KG1 (cell line): ENCODE data around the gene AHRR.
A peak's percentile ranks its signal among the peaks of the same experiment; 100 is the strongest.
"Not testable (repeated sequence)": the region's sequence is repeated elsewhere in the genome, so short reads cannot be mapped to it uniquely, and the experiment has no call there.

Experiments used
- DNase-seq: peaks from one replicate; lab custom pipeline; 2025; lab: John Stamatoyannopoulos, UW

The AHRR gene

DNA sequence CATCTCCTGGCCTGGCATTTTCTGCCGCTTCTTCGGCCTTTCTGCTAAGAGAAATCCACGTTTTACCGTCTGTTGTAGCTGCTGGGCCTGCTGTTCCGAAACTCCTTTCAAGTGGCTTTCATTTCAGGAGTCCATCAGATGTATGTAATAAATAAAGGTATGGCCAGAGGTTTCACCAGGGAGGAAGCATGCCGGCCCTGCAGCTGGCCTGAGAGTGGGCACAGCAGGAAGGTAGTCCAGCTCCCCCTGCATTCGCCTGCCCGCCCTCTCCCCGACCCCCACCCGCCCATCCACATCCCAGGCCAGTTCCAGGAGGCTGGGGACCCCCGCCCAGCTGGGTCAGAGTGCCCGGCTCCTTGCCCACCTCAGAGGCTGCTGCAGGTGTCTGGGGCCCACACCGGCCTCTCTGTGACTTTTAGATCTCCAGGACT is 75.0 kb downstream of the AHRR start:
- DNase-seq, result no peak

DNA sequence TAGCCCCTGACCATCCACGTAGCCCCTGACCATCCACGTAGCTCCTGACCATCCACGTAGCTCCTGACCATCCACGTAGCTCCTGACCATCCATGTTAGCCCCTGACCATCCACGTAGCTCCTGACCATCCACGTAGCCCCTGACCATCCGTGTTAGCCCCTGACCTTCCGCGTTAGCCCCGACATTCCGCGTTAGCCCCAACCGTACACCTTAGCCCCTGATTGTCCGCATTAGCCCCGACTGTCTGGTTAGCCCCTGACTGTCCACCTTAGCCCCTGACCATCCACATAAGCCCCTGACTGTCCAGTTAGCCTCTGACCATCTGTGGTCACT is 76.6 kb downstream of the AHRR start:
- DNase-seq, result not testable (repeated sequence)

DNA sequence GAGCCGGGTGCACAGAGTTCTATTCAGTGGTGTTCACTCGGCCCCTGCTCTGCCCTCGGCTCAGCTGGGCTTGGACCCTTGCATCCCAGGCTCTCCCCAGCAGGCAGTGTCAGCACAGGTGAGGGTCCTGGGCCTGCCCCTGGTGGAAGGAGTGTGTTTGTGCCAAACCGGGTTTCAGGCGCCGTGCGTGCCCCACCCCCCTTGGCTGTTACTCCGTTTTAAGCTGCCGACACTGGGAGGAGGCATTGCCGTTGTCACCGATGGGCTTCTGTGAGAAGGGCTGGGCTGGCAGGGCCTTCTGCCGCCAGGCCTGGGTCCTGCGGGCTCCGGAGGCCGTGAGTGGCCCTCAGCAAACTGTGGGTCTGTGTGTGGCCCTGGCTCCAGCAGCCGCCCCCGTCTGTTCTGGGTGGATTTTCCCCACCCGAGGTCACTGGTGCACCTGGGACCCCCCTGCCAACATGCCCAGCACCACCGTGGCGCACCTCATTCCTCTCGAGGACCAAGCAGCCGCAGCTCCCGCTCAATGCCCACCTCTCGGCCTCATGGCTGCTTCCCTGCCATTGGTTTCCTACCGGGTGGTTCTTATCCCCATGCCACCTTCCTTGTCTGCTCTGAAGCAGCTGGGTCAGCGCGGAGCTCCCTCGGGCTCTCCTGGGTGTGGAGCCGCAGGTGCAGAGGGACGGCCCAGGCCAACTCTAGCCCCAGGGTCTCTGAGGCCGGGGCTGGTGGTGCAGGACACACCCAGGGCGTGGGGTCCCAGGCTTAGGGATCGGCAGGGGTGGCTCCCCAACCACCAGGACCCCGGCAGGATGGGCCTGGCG is 77.2 kb downstream of the AHRR start:
- DNase-seq, result no peak

DNA sequence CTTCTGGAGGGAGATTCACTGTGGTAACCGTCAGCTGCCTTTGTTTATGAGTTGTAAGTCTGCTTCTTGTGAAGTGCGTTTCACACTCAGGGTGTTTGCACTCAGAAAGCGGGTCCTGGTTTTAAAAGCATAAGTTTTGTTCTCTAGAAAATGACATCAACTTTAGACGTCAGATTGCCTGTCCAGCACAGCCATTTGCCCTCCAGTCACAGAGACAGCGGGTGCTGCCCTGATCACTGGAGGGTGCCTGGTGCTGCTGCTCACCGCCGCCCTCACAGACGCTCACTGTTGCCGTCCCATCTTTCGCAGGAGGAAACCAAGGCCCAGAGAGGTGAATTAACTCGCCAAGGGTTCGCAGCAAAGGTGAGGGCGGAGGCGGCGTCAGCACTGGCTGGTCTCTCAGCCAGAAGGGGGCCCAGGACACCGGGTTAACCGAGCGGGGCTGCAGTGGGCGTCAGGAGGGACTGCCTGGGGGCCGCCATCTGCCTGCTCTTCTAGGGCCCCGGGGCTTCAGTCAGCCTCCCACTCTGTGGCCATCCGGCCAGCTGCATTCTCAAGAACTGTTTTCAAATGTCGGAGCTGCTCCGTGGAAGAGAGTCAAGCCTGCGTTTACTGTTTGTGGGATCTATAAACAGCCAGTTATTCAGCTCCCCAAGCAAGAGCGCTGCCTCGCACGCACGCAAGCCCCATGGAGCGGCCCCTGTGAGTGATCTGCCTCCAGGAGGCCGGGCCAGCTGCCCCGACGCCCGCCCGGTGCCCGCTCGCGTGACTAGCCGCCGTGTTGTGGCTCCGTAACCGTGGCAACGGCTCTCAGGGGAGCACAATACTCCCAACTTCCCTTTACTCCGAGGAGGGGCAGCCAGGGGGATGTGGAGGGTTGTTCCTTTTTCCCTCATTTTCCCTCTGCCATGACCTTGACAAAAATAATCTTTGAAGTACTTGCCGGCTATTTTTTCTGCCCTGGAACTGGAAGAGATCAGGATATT is 78.1 kb downstream of the AHRR start:
- DNase-seq, result peak; percentile 60

DNA sequence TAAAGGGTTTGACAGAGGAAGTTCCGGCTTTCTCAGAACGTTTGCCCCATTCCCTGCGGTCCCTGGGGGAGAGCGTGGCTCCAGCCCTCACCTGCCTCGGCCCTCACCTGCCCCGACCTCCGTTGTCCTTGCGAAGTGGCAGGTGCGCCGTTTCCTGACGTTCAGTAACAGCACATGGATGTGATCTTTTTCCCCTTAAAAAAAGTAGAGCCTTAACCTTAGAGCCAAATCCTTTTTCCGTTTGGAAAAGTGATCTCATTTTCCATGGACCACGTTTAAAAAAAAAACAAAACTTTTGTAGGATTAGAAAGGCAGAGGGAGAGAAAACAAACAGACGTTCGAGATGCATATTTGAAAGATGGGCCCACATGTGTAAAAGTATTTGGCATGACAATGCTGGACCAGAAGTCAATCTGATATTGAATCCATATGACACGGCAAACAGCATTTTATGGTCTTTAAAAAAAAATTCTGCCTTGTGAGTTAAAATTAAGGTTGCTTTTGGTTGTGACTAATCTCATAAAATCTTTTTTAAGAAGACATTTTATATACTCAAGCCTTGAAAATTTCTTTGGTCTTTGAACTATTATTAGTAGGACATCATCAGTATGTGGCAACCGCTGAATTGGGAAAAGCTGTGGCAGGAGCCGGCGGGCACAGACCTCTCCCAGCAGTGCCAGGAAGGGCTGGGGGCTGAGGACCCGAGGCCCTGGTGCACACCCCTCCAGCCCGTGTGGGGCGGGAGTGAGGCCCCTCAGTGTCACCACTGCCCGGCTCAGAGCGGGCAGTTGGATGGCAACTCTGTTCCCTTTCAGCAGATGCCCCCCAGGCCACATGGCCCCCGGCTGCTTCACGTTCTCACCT is 79.0 kb downstream of the AHRR start:
- DNase-seq, result no peak

DNA sequence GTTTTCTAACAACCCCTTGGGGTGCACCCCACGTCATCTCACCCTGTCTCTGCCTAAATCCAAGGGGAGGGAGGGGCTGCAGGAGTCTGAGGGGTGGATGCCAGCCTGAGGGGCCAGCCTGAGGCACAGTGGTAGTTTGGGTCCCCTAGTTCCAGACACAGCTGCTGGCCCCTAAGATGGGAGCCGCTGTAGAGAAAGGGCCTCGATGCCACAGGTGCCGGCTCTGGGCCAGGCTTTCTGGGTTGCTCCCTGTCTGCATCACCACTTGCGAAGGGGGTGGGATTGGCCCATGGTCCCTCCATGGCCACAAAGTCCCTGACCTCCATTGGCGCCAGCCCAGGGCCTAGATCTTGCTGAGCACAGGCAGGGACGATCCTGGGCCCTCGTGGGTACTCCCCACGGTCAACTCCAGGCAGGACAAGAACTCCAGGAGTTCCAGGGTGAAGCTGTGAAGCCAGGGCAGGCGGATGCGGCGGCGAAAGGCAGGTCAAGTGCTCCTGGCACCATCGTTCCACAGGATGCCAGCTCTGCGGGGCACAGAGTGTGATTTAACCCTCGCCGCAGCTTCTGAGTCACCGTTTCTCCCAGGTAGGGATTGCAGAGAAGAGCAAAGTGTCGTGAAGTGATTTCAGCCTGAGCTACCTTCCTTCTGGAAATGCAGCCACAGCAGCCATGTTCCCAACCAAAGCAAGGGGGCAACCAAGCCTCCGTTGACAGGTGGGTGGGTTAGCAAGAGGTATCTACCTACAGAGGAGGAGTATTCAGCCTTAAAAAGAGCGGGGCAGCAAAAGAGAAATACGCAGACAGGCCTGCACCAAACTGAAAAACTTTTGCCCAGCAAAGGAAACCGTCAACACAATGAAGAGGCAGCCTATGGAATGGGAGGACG is 79.9 kb downstream of the AHRR start:
- no peak for DNase-seq

DNA sequence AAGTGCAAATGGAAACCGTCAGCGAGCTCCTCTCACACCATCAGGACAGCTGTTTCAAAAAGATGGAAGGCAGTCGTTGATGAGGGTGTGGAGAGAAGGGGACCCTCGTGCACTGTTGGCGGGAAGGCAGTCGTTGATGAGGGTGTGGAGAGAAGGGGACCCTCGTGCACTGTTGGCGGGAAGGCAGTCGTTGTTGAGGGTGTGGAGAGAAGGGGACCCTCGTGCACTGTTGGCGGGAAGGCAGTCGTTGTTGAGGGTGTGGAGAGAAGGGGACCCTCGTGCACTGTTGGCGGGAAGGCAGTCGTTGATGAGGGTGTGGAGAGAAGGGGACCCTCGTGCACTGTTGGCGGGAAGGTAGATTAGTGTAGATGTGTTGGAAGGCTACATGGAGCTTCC is 80.7 kb downstream of the AHRR start:
- not testable (repeated sequence) for DNase-seq

DNA sequence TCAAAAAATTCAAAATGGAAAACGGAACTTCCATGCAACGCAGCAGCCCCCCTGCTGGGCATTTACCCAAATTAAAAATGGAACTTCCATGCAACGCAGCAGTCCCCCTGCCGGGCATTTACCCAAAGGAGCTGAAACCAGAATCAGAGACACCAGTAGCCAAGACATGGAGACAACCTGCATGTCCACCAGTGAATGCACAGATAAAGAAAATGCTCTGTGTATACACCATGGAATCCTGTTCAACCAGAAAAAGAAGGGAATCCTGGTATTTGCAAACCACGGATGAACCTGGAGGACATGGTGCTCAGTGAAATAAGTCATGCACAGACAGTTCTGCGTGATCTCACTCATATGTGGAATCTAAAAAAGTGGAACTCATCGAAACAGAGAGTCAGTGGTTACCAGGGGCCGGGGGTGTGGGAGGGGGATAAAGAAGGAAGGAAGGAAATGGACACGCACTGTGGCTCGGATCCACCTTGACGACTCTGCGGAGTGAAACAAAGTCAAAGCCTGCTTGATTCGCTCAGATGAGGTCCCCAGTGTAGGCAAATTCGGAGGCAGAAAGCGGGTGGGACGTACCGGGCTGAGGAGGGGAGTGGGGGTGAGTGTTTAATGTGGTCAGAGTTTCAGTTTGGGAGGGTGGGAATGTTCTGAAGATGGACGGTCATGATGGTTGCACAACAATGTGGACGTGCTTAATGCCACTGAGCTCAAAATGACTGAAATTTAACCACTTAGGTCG is 81.3 kb downstream of the AHRR start:
- DNase-seq, result no peak

DNA sequence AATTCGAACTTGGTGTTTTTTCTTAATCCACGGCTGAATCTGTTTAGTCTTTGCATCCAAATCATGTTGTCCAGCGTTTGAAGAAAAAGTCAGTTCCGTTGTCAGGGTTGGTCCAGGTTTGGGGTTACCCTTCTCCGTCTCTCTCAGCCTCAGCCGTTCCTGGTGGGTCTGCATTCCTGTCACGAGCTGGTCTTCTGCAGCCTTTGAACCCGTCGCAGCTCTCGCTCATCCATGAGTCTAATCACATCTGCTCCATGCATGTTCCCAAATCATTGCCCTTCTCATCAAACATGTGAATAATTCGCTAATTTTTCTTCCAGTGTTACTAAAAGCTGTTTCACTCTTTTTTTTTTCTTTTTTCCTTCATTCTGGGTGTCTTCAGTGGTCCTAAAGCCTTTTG is 82.5 kb downstream of the AHRR start:
- DNase-seq, result no peak

DNA sequence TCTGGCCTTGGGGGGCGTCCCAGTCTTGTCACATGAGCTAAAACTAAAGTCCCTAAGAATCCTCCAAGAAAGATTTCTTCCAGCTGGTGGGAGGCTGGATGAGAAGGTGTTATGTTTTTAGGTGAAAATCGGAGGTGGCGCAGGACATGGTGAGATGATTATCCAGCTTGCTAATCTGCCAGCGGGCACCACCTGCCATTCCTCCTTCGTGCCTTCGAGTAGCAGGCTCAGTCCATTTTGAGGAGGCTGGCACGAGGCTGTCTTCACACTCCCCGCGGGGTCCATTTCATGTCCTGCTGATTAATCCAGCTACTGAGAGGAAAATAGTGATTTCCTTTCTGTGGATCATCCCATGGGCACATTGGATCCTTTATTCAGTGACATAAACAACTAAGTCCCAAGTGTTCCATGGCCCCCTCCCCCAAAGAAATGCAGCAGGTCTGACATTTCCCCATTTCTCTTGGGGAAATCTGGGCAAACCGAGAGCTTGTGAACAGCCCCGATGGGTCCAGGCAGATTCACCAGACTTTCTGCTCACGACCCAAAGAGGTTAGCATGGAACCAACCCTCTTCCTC is 83.2 kb downstream of the AHRR start:
- no peak for DNase-seq

DNA sequence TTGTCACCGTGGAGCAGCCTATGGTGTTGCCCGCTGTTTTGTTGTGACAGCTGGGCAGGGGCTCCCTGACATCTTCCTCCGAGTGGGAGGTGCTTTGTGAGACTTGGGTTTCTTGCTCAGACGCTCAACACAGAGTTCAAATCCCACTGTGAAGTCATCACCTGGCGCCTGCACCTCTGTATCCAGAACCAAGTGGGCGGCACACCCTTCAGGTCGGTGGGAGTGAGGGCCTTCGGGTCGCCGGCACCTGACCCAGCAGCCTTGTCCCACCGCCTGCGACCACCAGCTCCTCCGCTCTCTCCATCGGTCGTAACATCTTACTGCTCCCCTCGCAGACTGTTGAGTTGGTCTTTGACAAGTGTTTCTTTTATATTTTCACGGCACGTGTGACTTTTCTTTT is 83.9 kb downstream of the AHRR start:
- no peak for DNase-seq

DNA sequence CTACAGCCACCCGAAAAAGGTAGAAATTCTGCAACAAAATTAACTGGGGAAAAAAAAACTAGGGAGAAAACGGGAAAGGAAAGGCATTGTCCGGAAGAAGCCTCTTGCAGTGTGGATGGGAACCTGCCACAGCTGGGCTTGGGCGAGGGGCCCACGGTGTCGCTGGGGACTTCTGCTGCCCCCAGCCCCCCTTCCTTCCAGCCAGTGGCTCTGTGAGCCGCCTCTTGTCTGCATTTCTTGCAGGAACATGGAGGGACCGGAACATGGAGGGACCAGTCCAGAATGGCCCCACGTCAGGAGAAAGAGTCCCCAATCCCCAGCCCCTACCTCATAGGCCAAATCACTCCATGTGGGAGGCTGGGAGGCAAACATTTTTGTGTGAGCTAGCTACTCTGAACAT is 84.5 kb downstream of the AHRR start:
- DNase-seq, result no peak

DNA sequence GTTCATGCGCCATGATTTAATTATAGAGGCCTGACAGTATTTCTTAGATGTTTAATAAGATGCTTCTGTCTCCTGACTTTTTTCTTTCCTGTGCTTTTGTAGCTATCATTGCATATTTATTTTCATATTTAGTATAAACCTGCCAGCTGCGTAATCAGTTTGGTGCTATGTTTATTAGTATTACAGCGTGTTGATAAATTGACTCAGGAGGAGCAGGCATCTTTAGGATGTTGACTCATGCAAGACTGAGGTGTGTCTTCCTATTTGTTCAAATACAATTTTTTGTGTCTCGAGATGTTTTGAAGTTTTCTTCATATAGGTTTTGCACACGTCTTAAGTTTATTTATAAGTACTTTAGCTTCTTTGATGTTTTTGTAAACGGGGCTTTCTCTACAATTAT is 85.5 kb downstream of the AHRR start:
- no peak for DNase-seq

DNA sequence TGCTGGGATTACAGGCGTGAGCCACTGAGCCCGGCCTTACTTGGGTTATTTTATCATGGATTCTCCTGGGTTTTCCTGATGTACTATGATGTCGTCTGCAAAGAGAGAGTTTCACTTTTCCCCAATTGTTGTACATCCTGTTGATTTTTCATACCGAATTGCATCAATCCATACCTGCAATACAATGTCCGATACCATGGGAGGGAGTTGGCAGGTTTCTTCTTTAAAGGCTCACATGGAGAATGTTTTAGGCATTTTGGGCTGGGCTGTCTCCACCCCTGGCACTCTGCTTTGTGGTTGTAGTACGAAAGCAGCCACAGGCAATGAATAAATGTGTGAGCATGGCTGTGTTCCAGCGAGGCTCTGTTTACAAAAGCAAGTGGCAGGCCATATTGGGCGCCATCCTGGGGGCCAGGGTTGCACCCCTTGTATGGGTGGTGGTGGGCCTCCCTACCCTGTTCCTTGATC is 86.3 kb downstream of the AHRR start:
- DNase-seq, result no peak

DNA sequence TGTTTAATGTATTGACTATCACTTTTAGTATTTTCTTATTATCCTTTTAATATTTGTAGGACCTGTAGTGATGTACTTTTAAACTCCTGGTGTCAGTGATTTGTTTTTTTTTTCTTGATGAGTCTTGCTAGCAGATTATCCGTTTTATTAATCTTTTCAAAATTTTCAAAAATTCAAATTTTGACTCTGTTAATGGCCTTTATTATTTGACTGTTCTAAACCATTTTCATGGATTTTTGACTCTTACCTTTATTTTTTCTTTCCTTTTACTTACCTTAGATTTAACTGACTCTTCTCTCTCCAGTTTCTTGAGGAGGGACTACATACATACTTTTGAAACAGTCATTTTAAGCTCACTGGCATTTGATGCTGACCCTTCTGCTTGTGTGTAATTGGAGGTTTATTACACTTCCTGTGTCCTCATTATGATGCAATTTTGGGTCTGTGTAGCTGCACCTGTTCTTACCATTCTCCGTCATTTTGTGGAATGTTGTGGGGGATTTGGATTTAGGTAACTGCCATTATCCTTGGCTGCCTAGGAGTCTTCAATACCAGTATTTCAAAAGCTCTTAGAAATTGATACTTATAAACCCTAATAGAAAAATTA is 89.5 kb downstream of the AHRR start:
- DNase-seq, result no peak

DNA sequence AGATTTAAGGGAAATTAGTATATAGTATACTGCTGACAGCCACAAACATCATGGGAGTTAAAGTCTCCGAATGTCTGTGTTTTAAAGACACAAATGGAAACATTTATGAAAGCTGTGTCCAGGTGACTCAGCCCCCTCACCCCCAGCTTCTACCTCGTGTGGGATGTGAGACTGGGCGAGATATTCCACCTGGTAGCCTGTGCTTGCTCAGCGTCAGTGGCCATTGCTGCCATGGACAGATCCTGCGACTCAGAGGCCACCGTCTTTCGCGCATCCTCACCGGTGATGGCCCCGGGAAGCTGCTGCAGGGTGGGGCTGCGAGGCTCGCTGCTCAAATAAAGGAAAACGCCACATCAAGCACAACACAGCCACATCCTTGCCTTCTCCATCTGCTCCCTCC is 90.2 kb downstream of the AHRR start:
- no peak for DNase-seq

DNA sequence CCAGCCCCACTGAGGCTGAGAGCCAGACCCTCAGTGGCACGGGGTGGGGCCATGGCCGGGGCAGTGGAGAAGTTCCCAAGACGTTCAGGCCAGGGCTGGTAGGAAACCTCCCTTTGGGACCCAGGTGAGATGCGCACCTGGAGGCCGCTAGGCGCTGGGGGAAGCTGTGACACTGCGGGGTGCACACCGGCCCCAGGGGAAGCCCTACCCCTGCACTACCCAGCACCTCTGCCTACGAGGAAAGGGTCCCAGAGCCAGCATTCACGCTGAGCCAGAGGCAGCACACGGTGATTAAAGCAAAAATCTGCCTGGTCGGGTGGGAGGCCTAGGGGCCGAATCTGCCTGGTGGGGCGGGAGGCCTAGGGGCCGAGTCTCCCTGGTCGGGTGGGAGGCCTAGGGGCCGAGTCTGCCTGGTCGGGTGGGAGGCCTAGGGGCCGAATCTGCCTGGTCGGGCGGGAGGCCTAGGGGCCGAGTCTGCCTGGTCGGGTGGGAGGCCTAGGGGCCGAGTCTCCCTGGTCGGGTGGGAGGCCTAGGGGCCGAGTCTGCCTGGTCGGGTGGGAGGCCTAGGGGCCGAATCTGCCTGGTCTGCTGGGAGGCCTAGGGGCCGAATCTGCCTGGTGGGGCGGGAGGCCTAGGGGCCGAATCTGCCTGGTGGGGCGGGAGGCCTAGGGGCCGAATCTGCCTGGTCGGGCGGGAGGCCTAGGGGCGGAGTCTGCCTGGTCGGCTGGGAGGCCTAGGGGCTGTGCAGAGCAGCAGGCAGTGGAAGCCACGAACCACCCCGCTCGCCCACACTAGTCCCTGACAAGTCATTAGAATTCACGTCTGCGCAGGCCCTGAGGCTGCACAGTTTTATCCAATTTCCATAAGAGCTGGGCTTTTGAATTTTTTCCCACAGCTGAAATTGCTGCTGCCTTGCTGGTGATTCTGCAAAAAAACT is 93.7 kb downstream of the AHRR start:
- not testable (repeated sequence) for DNase-seq

DNA sequence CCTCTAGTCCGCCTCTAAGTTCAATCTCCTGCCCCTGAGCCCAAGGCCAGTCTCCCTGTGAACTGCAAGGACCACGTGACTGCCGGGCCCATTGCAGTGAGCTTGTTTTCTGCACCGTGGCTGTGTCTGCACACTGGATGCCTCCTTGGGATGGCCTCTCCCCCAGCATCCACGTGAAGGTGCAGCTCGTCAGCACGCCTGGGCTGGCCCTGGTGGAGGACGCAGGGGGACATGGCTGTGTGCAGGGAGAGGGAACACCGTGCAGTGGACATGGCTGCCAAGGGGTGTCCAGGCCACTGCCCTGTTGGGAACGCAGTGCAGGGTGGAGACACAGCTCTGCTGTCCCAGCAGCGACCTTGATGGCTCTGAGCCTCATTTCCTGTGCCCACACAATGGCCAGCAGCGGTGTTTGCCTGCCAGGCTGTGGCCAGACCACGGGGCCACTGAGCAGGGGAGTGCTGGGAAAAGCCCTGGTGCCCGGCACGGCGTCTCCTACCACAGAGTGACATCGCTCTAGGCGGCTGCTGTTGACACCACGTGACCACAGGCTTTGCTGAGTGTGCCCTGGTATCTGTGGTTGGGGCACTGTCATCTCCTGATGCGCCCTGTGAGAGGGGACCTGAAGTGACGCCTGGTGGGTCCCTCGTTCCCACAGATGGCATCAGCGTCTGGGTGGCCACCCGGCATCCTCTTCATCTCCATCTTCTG is 94.6 kb downstream of the AHRR start:
- no peak for DNase-seq
